ENCODE measurements around the gene LARGE1. TPM values are rescaled to one million over a fixed set of nuclear protein-coding genes. Genes with fewer than 3 reads are reported as not detected.

Gene LARGE1
- total RNA-seq, 1 experiment from 2014 or later = 5.8 TPM

- Histone ChIP-seq H3K4me1 (peaks cover 7% of the 10 kb centered on the region), H3K36me3 (ENCODE audit: control insufficient read depth, insufficient read depth, low read length) (no peaks in the 10 kb centered on the region), H3K9me3 (no peaks in the 10 kb centered on the region), H3K27me3 (replicated peaks; ENCODE audit: control insufficient read depth, insufficient read depth, low read length) (no peaks in the 10 kb centered on the region), H3K4me3 (ENCODE audit: low read depth, low read length) (no peak overlapping the region)
- intact Hi-C loops (cut with micrococcal nuclease; ENCODE audit: unreplicated experiment) = no loop called here
- DNase-seq = no peak
- ChIA-PET CTCF (no interaction called here), POLR2A (no interaction called here)
- BruUV-seq (replicated peaks) = no TSS peak
- no peak overlapping the region for H3K4me3 Mint-ChIP-seq (ENCODE audit: unreplicated experiment)
- H3K27ac Mint-ChIP-seq (ENCODE audit: unreplicated experiment) = no peak overlapping the region
- no peaks in the 10 kb centered on the region for H3K36me3 Mint-ChIP-seq (ENCODE audit: insufficient read depth, unreplicated experiment)
- H3K4me1 Mint-ChIP-seq (ENCODE audit: low read depth, unreplicated experiment) = peaks cover 9% of the 10 kb centered on the region
- no peaks in the 10 kb centered on the region for H3K27me3 Mint-ChIP-seq (ENCODE audit: insufficient read depth, unreplicated experiment)
- TF ChIP-seq, protein P1, sequence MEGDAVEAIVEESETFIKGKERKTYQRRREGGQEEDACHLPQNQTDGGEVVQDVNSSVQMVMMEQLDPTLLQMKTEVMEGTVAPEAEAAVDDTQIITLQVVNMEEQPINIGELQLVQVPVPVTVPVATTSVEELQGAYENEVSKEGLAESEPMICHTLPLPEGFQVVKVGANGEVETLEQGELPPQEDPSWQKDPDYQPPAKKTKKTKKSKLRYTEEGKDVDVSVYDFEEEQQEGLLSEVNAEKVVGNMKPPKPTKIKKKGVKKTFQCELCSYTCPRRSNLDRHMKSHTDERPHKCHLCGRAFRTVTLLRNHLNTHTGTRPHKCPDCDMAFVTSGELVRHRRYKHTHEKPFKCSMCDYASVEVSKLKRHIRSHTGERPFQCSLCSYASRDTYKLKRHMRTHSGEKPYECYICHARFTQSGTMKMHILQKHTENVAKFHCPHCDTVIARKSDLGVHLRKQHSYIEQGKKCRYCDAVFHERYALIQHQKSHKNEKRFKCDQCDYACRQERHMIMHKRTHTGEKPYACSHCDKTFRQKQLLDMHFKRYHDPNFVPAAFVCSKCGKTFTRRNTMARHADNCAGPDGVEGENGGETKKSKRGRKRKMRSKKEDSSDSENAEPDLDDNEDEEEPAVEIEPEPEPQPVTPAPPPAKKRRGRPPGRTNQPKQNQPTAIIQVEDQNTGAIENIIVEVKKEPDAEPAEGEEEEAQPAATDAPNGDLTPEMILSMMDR (IDR thresholded peaks at IDR 0.05; ENCODE audit: insufficient read depth in 1 of 2, low read depth in 1 of 2, low read length in 1 of 2, severe bottlenecking in 1 of 2, unreplicated experiment in 1 of 2) = no peak
- no peaks in the 10 kb centered on the region for H3K9me3 Mint-ChIP-seq (ENCODE audit: unreplicated experiment)
Observed at GRCh38 chr22:33894515-33894914, 25.8 kb downstream of the LARGE1 start.

- Histone ChIP-seq H3K4me1 (peaks cover 7% of the 10 kb centered on the region), H3K4me3 (ENCODE audit: low read depth, low read length) (no peak overlapping the region), H3K27me3 (replicated peaks; ENCODE audit: control insufficient read depth, insufficient read depth, low read length) (no peaks in the 10 kb centered on the region), H3K36me3 (ENCODE audit: control insufficient read depth, insufficient read depth, low read length) (no peaks in the 10 kb centered on the region), H3K9me3 (no peaks in the 10 kb centered on the region)
- POLR2A ChIA-PET = no interaction called here
- Mint-ChIP-seq H3K36me3 (ENCODE audit: insufficient read depth, unreplicated experiment) (no peaks in the 10 kb centered on the region), H3K4me3 (ENCODE audit: unreplicated experiment) (no peak overlapping the region), H3K27ac (ENCODE audit: unreplicated experiment) (no peak overlapping the region), H3K27me3 (ENCODE audit: insufficient read depth, unreplicated experiment) (no peaks in the 10 kb centered on the region), H3K9me3 (ENCODE audit: unreplicated experiment) (no peaks in the 10 kb centered on the region), H3K4me1 (ENCODE audit: low read depth, unreplicated experiment) (peaks cover 9% of the 10 kb centered on the region)
- DNase-seq = no peak
- BruUV-seq (replicated peaks) = no TSS peak
- CTCF ChIA-PET = no interaction called here
- TF ChIP-seq, protein P1 (IDR thresholded peaks at IDR 0.05; ENCODE audit: insufficient read depth in 1 of 2, low read depth in 1 of 2, low read length in 1 of 2, severe bottlenecking in 1 of 2, unreplicated experiment in 1 of 2) = no peak
- intact Hi-C loops (cut with micrococcal nuclease; ENCODE audit: unreplicated experiment) = no loop called here
Observed at GRCh38 chr22:33894036-33894435, 26.2 kb downstream of the LARGE1 start.

GRCh38 chr22:33893512-33893911, 26.8 kb downstream of the LARGE1 start:
- no peak overlapping the region for H3K27ac Mint-ChIP-seq (ENCODE audit: unreplicated experiment)
- Histone ChIP-seq H3K4me1 (peaks cover 7% of the 10 kb centered on the region), H3K4me3 (ENCODE audit: low read depth, low read length) (no peak overlapping the region), H3K27me3 (replicated peaks; ENCODE audit: control insufficient read depth, insufficient read depth, low read length) (no peaks in the 10 kb centered on the region), H3K36me3 (ENCODE audit: control insufficient read depth, insufficient read depth, low read length) (no peaks in the 10 kb centered on the region), H3K9me3 (no peaks in the 10 kb centered on the region)
- DNase-seq = no peak
- ChIA-PET POLR2A (no interaction called here), CTCF (no interaction called here)
- no peak overlapping the region for H3K4me3 Mint-ChIP-seq (ENCODE audit: unreplicated experiment)
- TF ChIP-seq, protein P1 (IDR thresholded peaks at IDR 0.05; ENCODE audit: insufficient read depth in 1 of 2, low read depth in 1 of 2, low read length in 1 of 2, severe bottlenecking in 1 of 2, unreplicated experiment in 1 of 2) = no peak
- BruUV-seq (replicated peaks) = no TSS peak
- H3K27me3 Mint-ChIP-seq (ENCODE audit: insufficient read depth, unreplicated experiment) = no peaks in the 10 kb centered on the region
- intact Hi-C loops (cut with micrococcal nuclease; ENCODE audit: unreplicated experiment) = no loop called here
- H3K9me3 Mint-ChIP-seq (ENCODE audit: unreplicated experiment) = no peaks in the 10 kb centered on the region
- H3K4me1 Mint-ChIP-seq (ENCODE audit: low read depth, unreplicated experiment) = peaks cover 9% of the 10 kb centered on the region
- no peaks in the 10 kb centered on the region for H3K36me3 Mint-ChIP-seq (ENCODE audit: insufficient read depth, unreplicated experiment)
